ENCODE measurements around the gene SYCE3.

- TF ChIP-seq CTCF (IDR thresholded peaks at IDR 0.05) (no peak), ZFX (IDR thresholded peaks at IDR 0.05; ENCODE audit: borderline replicate concordance) (no peak)
Measured at GRCh38 chr22:50577697-50577986, 14.9 kb upstream of the SYCE3 start.
